HCT116 (cell line): ENCODE measurements around the gene ELANE. TPM values are rescaled to one million over a fixed set of nuclear protein-coding genes. Genes with fewer than 3 reads are reported as not detected.
A peak's percentile ranks its signal among the peaks of the same experiment; 100 is the strongest.
"Not testable (repeated sequence)": the region's sequence is repeated elsewhere in the genome, so short reads cannot be mapped to it uniquely, and the experiment has no call there.

ENCODE experiments used
- ATAC-seq: fragments of 200-7000 bp; cut with Tn5 transposase; 2 replicates; pipeline ENCODE4 v1.9.1; 2020; ENCODE audit warnings: mild to moderate bottlenecking, moderate library complexity
- BruUV-seq: library from RNA; stranded (reverse); fragments of 400-500 nt; replicated peaks from 2 replicates; lab custom pipeline; 2021; lab: Mats Ljungman, UMichigan
- CTCF ChIA-PET: fragments of 300-600 bp; sonication (Branson Sonifier 250); formaldehyde crosslinking; loops from one replicate; lab custom pipeline; 2021; ENCODE audit warnings: antibody characterized with exemption; lab: Charles Lee
- POLR2A ChIA-PET: fragments of 300-600, 350-600 bp; sonication (Branson Sonifier 250); formaldehyde crosslinking; loops from one replicate; lab custom pipeline; 2021; ENCODE audit warnings: antibody characterized with exemption; lab: Charles Lee
- RAD21 ChIA-PET, 2 experiments: fragments of 300-600 bp; sonication (Branson Sonifier 250); formaldehyde crosslinking; loops; one replicate each; lab custom pipeline; 2023; ENCODE audit warnings: low total read pairs in 2 of 2; ENCODE audit not compliant: uncharacterized antibody in 2 of 2, unreplicated experiment in 2 of 2, low non-redundant PET in 1 of 2; lab: Charles Lee
- DNase-seq: peaks from one replicate; pipeline ENCODE4 v3.0.0-alpha.2; 2010; ENCODE audit warnings: low read depth, low spot score
- H2AFZ ChIP-seq: fragments of 200-600 bp; shearing (Covaris generic), sonication (generic); 2 replicates; pipeline ENCODE4 v1.6.1; 2017; ENCODE audit warnings: low read depth, mixed run types, mixed read lengths, antibody characterized with exemption, low read length; ENCODE audit not compliant: poor library complexity, severe bottlenecking
- H3K27ac ChIP-seq: 2 replicates; pipeline ENCODE4 v1.5.1; 2012; ENCODE audit warnings: low read depth, low read length
- H3K27me3 ChIP-seq: fragments of 200-600 bp; sonication (generic); 2 replicates; pipeline ENCODE4 v1.6.1; 2016; ENCODE audit warnings: mixed run types, low read length, mixed read lengths; ENCODE audit not compliant: insufficient read depth
- H3K36me3 ChIP-seq, 2 experiments: fragments of 200-500 bp in 1 of 2; fragments of 200-600 bp in 1 of 2; sonication (Bioruptor generic) in 1 of 2; sonication (generic) in 1 of 2; 2 replicates each; pipeline versions ENCODE4 v1.5.1 to v1.6.1; 2014 to 2016; ENCODE audit warnings: low read length in 2 of 2, inconsistent platforms in 1 of 2, mixed read lengths in 1 of 2, mixed run types in 1 of 2; ENCODE audit not compliant: insufficient read depth in 2 of 2, control insufficient read depth in 1 of 2
- H3K4me1 ChIP-seq, 2 experiments: fragments of 200-600 bp in 1 of 2; sonication (generic) in 1 of 2; 2 replicates each; pipeline versions ENCODE4 v1.5.1 to v1.6.1; 2012 to 2017; ENCODE audit warnings: low read length in 2 of 2, inconsistent platforms in 1 of 2, mild to moderate bottlenecking in 1 of 2, mixed read lengths in 1 of 2, mixed run types in 1 of 2, moderate library complexity in 1 of 2; ENCODE audit not compliant: insufficient read depth in 2 of 2, control insufficient read depth in 1 of 2
- H3K4me2 ChIP-seq: fragments of 200-600 bp; sonication (generic); 2 replicates; pipeline ENCODE4 v1.6.1; 2017; ENCODE audit warnings: mixed run types, low read length, mixed read lengths
- H3K4me3 ChIP-seq, 2 experiments: fragments of 200-600 bp in 1 of 2; sonication (generic) in 1 of 2; replicated peaks in 1 of 2; 2 replicates each; pipeline ENCODE4 v1.5.1; 2011 to 2016; ENCODE audit warnings: low read length in 2 of 2, control low read depth in 1 of 2, low read depth in 1 of 2, mild to moderate bottlenecking in 1 of 2, mixed read lengths in 1 of 2, mixed run types in 1 of 2
- H3K79me2 ChIP-seq: fragments of 200-600 bp; sonication (generic); 2 replicates; pipeline ENCODE4 v1.6.1; 2017; ENCODE audit warnings: mild to moderate bottlenecking, mixed run types, low read length, moderate library complexity, mixed read lengths; ENCODE audit not compliant: insufficient read depth
- H3K9ac ChIP-seq: fragments of 200-600 bp; sonication (generic); 2 replicates; pipeline ENCODE4 v1.6.1; 2016; ENCODE audit warnings: low read length, mixed read lengths
- H3K9me2 ChIP-seq: fragments of 200-600 bp; sonication (generic), shearing (Covaris generic); 2 replicates; pipeline ENCODE4 v1.6.1; 2017; ENCODE audit warnings: mixed run types, mild to moderate bottlenecking, moderate library complexity; ENCODE audit not compliant: insufficient read depth
- H3K9me3 ChIP-seq, 2 experiments: fragments of 200-500 bp in 1 of 2; fragments of 200-600 bp in 1 of 2; sonication (Bioruptor generic) in 1 of 2; sonication (generic) in 1 of 2; 2 replicates each; pipeline ENCODE4 v1.6.1; 2014 to 2017; ENCODE audit warnings: low read length in 2 of 2, mixed read lengths in 2 of 2, inconsistent platforms in 1 of 2, low read depth in 1 of 2, mild to moderate bottlenecking in 1 of 2, mixed run types in 1 of 2, moderate library complexity in 1 of 2; ENCODE audit not compliant: control insufficient read depth in 1 of 2, insufficient read depth in 1 of 2
- H4K20me1 ChIP-seq: fragments of 200-600 bp; sonication (generic), shearing (Covaris generic); 2 replicates; pipeline ENCODE4 v1.6.1; 2017; ENCODE audit warnings: mixed run types, mild to moderate bottlenecking, moderate library complexity; ENCODE audit not compliant: insufficient read depth
- CEBPB ChIP-seq: IDR thresholded peaks from 2 replicates; pipeline ENCODE4 v1.6.1; 2012; ENCODE audit warnings: low read depth
- ELF1 ChIP-seq: IDR thresholded peaks from 2 replicates; pipeline ENCODE4 v1.6.1; 2012; ENCODE audit warnings: low read depth, borderline replicate concordance
- RAD21 ChIP-seq: IDR thresholded peaks from 2 replicates; pipeline ENCODE4 v1.6.1; 2012; ENCODE audit warnings: low read depth, mild to moderate bottlenecking
- SIN3A ChIP-seq: IDR thresholded peaks from 2 replicates; pipeline ENCODE4 v1.6.1; 2012; ENCODE audit warnings: low read depth
- ZFX ChIP-seq: fragments of 450-650 bp; IDR thresholded peaks from 2 replicates; pipeline ENCODE4 v1.6.1; 2017
- ZNF274 ChIP-seq: fragments of 200-500 bp; sonication (Bioruptor generic); IDR thresholded peaks from 2 replicates; pipeline ENCODE4 v1.6.1; 2014; ENCODE audit warnings: mild to moderate bottlenecking, low read depth, low read length, inconsistent platforms
- intact Hi-C: fragments of 100-400 bp; cut with micrococcal nuclease; formaldehyde crosslinking; loops from 2 replicates; pipeline ENCODE4 v1.10.0; 2022
- total RNA-seq: library from RNA; stranded (reverse); gene quantifications from one replicate; pipeline ENCODE4 v1.2.1, GENCODE V29; 2021; ENCODE audit not compliant: unreplicated experiment

The ELANE gene
- total RNA-seq, 1 experiment from 2014 or later, result not detected

DNA sequence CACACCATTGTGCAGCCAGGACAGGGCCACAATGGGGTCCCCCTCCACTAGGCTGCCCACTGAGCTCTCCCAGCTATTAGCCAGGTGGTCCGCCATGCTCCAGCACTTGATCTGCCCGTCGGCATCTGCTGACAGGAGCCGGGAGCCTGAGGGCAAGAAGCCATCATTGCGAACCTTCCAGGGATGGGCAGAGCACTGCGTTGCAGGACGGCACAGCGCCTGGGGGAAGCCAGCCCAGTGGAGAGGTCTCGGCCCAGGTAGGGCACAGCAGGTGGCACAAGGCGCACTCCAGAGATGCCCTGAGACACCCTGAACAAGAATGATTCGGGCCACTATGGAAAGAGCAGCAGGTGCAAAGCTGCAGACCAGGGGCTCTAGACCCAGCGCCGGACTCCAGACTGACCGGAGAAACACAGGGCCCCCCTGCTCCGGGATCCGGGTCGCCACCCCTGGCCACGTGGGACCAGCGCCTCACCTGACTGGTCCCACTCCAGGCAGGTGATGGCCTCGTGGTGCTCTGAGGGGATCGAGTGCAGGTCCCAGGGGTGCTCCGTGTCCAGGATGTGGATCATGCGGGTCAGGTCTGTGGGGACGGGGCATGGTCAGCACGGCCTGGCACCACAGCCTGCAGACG, 37.7 kb downstream of the ELANE start (continued):
- no peak for TF ChIP-seq ELF1
- TF ChIP-seq CEBPB, result no peak

- Histone ChIP-seq H3K36me3 (peaks cover 9 to 19% of the 10 kb centered on the region in 2 experiments; a peak in 3 of 4 replicates), H3K9me2 (no peaks in the 10 kb centered on the region), H3K4me1 (peaks cover 0 to 13% of the 10 kb centered on the region in 2 experiments; a peak in 2 of 4 replicates), H3K79me2 (peaks cover 12% of the 10 kb centered on the region; the same call in 1 of the 2 replicates), H3K27ac (no peak overlapping the region; the same call in 1 of the 2 replicates), H3K9me3 (no peaks in the 10 kb centered on the region), H3K4me3 (no peak overlapping the region), H4K20me1 (no peaks in the 10 kb centered on the region), H3K27me3 (no peaks in the 10 kb centered on the region), H3K4me2 (no peak overlapping the region), H2AFZ (no peak overlapping the region), H3K9ac (no peak overlapping the region)
- CTCF ChIA-PET, result no interaction called here
- no TSS peak for BruUV-seq
- no peak for TF ChIP-seq ZFX
- no peak for TF ChIP-seq SIN3A
- no peak for TF ChIP-seq CEBPB
- no peak for TF ChIP-seq RAD21
- TF ChIP-seq ZNF274, result no peak
- RAD21 ChIA-PET, result no interaction called here
- intact Hi-C loops, result no loop called here
- POLR2A ChIA-PET, result no interaction called here
- no peak for DNase-seq
- no peak for ATAC-seq
Measured at GRCh38 chr19:890831-891230, 38.7 kb downstream of the ELANE start.

- Histone ChIP-seq H3K79me2 (peaks cover 12% of the 10 kb centered on the region; the same call in 1 of the 2 replicates), H3K4me1 (peaks cover 0 to 13% of the 10 kb centered on the region in 2 experiments; a peak in 2 of 4 replicates), H3K36me3 (peaks cover 7 to 19% of the 10 kb centered on the region in 2 experiments; a peak in 3 of 4 replicates), H3K4me3 (peak overlapping the region; percentile 83 to 85), H3K4me2 (peak overlapping the region; percentile 80), H3K27ac (peak overlapping the region; percentile 82), H3K9ac (peak overlapping the region; percentile 87)
- CTCF ChIA-PET, POLR2A ChIA-PET, H3K27me3 ChIP-seq, RAD21 ChIA-PET, H4K20me1 ChIP-seq, H2AFZ ChIP-seq, intact Hi-C loops, ATAC-seq, H3K9me2 ChIP-seq, BruUV-seq, H3K9me3 ChIP-seq, DNase-seq: not testable (repeated sequence)
Measured at GRCh38 chr19:891421-892200, 39.5 kb downstream of the ELANE start.
